OCI-LY3 (cell line): ENCODE data around the gene SOD3.

Experiments
- CTCF ChIP-seq: fragments of 200-600, 300-600 bp; sonication (generic); IDR thresholded peaks from 2 replicates; pipeline ENCODE4 v1.5.1; 2014; ENCODE audit warnings: antibody characterized with exemption, low read length, low read depth
- EZH2phosphoT487 ChIP-seq: fragments of 200-600 bp; shearing (Covaris generic); IDR thresholded peaks from 2 replicates; pipeline ENCODE4 v1.6.1; 2018; ENCODE audit warnings: antibody characterized with exemption, mixed run types, low read depth

- no peak for TF ChIP-seq CTCF
- no peak for TF ChIP-seq EZH2phosphoT487
These were observed 45.0 kb downstream of the SOD3 start for GRCh38 chr4:24840362-24840761.
